CD1c-positive myeloid dendritic cell (primary cell): Measurements from ENCODE around the gene PRUNE2.

Source experiments
- DNase-seq: peaks from one replicate; pipeline ENCODE4 v3.0.0-alpha.2; 2016; ENCODE audit errors: extremely low spot score

The PRUNE2 gene

GRCh38 chr9:76575761-76576160, 330.2 kb downstream of the PRUNE2 start:
- DNase-seq: peak; percentile 53

GRCh38 chr9:76573905-76574760, 331.8 kb downstream of the PRUNE2 start:
- peak; percentile 63 for DNase-seq

GRCh38 chr9:76573408-76573807, 332.5 kb downstream of the PRUNE2 start:
- DNase-seq: no peak

- DNase-seq: no peak
Observed at GRCh38 chr9:76572151-76572550, 333.8 kb downstream of the PRUNE2 start.

GRCh38 chr9:76571743-76572146, 334.2 kb downstream of the PRUNE2 start:
- peak; percentile 36 for DNase-seq

- DNase-seq: peak; percentile 74
Observed at GRCh38 chr9:76571288-76571687, 334.6 kb downstream of the PRUNE2 start.

- peak; percentile 52 for DNase-seq
Observed at GRCh38 chr9:76570826-76571225, 335.1 kb downstream of the PRUNE2 start.

- no peak for DNase-seq
Observed at GRCh38 chr9:76567086-76567485, 338.8 kb downstream of the PRUNE2 start.

GRCh38 chr9:76564297-76564696, 341.6 kb downstream of the PRUNE2 start:
- DNase-seq: peak; percentile 32

- DNase-seq: peak; percentile 75
Observed at GRCh38 chr9:76562511-76562911, 343.4 kb downstream of the PRUNE2 start.

- peak; percentile 21 for DNase-seq
Observed at GRCh38 chr9:76561900-76562299, 344.0 kb downstream of the PRUNE2 start.
